NCI-H2029 (cell line): ENCODE results near the gene PRKG1.

ENCODE experiments used
- DNase-seq: peaks from one replicate; lab custom pipeline; 2025; lab: John Stamatoyannopoulos, UW

Gene PRKG1

GRCh38 chr10:51808187-51808586 lies 733.9 kb downstream of the PRKG1 start:
- DNase-seq = no peak

GRCh38 chr10:51815723-51816122 lies 741.4 kb downstream of the PRKG1 start:
- no peak for DNase-seq

- DNase-seq = no peak
These were observed 746.8 kb downstream of the PRKG1 start for GRCh38 chr10:51821045-51821444.

- no peak for DNase-seq
These were observed 747.5 kb downstream of the PRKG1 start for GRCh38 chr10:51821745-51822144.

GRCh38 chr10:51832652-51833383 lies 758.5 kb downstream of the PRKG1 start:
- no peak for DNase-seq

- no peak for DNase-seq
These were observed 760.3 kb downstream of the PRKG1 start for GRCh38 chr10:51834548-51834947.

GRCh38 chr10:51838471-51838870 lies 764.2 kb downstream of the PRKG1 start:
- DNase-seq = no peak

- DNase-seq = no peak
These were observed 769.7 kb downstream of the PRKG1 start for GRCh38 chr10:51843966-51844365.

GRCh38 chr10:51846856-51847506 lies 772.7 kb downstream of the PRKG1 start:
- no peak for DNase-seq

GRCh38 chr10:51852297-51852696 lies 778.0 kb downstream of the PRKG1 start:
- DNase-seq = no peak

GRCh38 chr10:51857305-51857704 lies 783.0 kb downstream of the PRKG1 start:
- no peak for DNase-seq

GRCh38 chr10:51860257-51860656 lies 786.0 kb downstream of the PRKG1 start:
- DNase-seq = no peak

- DNase-seq = no peak
These were observed 786.8 kb downstream of the PRKG1 start for GRCh38 chr10:51861051-51861450.

- no peak for DNase-seq
These were observed 787.4 kb downstream of the PRKG1 start for GRCh38 chr10:51861731-51862130.

GRCh38 chr10:51862149-51862548 lies 787.9 kb downstream of the PRKG1 start:
- DNase-seq = no peak

- DNase-seq = no peak
These were observed 793.7 kb downstream of the PRKG1 start for GRCh38 chr10:51867956-51868355.

- DNase-seq = no peak
These were observed 799.8 kb downstream of the PRKG1 start for GRCh38 chr10:51874131-51874530.

- DNase-seq = no peak
These were observed 801.3 kb downstream of the PRKG1 start for GRCh38 chr10:51875610-51876009.

GRCh38 chr10:51876503-51876902 lies 802.2 kb downstream of the PRKG1 start:
- DNase-seq = no peak

- no peak for DNase-seq
These were observed 802.7 kb downstream of the PRKG1 start for GRCh38 chr10:51876979-51877378.

- no peak for DNase-seq
These were observed 803.3 kb downstream of the PRKG1 start for GRCh38 chr10:51877636-51878035.

- no peak for DNase-seq
These were observed 804.4 kb downstream of the PRKG1 start for GRCh38 chr10:51878695-51879094.

GRCh38 chr10:51879238-51879637 lies 805.0 kb downstream of the PRKG1 start:
- no peak for DNase-seq

- DNase-seq = no peak
These were observed 806.9 kb downstream of the PRKG1 start for GRCh38 chr10:51881213-51881612.
